ENCODE measurements around the gene FRMPD1. TPM values are rescaled to one million over a fixed set of nuclear protein-coding genes. Genes with fewer than 3 reads are reported as not detected.

The FRMPD1 gene
- total RNA-seq, 1 experiment from 2014 or later: not detected

- DNase-seq (ENCODE audit: low read depth): no peak
Measured at GRCh38 chr9:37676411-37676830, 25.7 kb downstream of the FRMPD1 start.

DNA sequence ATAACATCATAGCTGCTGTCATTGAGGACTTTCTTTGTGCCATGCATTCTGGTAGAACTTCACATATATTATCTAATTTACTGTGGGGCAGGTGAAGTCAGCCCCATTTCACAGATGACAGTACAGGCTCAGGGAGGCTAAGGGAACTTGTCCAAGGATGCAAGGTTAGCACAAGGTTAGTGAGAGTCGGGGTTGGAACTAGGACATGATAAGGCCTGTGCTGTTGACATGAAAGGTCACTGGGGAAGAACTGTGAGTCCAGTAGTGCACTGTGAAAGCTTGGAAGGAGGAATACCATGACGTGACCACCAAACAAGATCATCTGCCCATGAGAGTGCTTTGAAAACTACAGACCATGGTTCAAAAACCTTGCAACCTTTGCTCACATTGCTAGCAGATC, 26.7 kb downstream of the FRMPD1 start:
- no peak for DNase-seq (ENCODE audit: low read depth)

DNA sequence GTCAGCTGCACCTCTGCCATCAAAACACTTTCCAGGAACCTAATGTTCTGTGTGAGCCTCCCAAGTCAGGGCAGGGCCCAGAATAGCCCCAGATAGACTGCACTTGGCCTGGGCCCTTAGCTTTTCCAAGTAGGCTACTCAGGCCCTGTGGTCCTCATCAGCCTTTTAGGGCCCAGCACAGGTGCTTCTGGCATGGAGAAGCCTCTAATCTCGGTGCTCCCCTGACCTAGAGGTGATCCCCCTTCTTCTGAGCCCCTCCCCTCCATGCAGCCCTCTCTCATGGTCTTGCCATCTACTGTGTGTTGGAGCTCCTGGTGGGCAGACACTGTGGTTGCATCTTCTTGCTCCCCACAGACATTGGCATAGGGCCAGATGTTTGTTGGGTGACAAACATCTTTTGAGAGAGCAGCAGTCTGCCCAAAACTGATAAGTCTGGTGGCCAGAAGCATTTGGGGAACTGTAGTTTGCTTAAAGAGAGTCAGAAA, 28.1 kb downstream of the FRMPD1 start:
- DNase-seq (ENCODE audit: low read depth): no peak

- DNase-seq (ENCODE audit: low read depth): no peak
Measured at GRCh38 chr9:37679649-37680402, 29.1 kb downstream of the FRMPD1 start.

GRCh38 chr9:37682951-37683350, 32.2 kb downstream of the FRMPD1 start:
- DNase-seq (ENCODE audit: low read depth): no peak

DNA sequence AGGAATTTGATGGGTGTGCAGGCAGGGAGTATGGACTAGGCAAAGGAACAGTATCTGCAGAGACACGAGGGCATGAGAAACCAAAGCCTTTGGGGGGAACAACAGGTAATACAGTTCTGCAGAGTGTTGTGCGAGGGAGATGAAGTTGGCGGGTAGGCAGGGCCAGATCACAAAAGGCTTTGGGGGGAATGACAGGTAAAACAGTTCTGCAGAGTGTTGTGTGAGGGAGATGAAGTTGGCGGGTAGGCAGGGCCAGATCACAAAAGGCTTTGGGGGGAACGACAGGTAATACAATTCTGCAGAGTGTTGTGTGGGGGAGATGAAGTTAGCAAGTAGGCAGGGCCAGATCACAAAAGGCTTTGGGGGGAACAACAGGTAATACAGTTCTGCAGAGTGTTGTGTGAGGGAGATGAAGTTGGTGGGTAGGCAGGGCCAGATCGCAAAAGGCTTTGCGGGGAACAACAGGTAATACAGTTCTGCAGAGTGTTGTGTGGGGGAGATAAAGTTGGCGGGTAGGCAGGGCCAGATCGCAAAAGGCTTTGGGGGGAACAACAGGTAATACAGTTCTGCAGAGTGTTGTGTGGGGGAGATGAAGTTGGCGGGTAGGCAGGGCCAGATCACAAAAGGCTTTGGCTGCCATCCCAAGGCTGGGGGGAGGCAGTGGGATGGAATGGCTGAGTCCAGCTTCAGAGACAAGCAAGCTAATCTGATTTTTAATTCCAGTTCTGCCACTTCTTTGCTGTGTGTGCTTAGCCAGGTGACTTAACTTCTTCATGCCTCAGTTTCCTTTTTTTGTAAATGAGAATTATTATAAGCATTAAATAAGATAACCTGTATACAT, 33.0 kb downstream of the FRMPD1 start:
- no peak for DNase-seq (ENCODE audit: low read depth)

DNA sequence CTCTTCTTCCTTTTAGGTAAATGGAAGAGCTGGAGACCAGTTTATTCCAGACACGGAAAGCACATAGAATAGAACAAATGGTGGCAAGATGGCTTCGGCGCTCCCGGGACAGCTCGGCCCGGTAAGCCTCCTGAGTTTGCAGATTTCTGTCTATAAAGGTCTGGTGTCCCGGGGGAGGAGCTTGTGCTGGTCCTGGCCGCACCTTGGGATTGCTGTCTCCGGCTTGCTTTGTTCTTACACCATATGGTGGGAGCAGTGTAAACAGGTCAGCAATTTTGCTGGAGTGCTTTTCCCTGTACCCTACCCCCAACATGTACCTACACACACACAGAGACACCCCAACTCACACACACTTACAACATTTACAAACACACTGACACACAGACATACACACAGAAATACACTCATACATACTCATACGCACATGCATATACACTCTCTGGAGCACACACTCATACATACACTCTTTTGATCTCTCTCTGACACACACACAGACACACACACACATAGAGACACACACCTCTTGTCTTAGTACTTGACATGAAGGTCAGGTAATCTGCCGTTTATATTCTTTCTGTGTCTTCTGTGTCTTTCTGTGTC, 42.0 kb downstream of the FRMPD1 start:
- no peak for DNase-seq (ENCODE audit: low read depth)

DNA sequence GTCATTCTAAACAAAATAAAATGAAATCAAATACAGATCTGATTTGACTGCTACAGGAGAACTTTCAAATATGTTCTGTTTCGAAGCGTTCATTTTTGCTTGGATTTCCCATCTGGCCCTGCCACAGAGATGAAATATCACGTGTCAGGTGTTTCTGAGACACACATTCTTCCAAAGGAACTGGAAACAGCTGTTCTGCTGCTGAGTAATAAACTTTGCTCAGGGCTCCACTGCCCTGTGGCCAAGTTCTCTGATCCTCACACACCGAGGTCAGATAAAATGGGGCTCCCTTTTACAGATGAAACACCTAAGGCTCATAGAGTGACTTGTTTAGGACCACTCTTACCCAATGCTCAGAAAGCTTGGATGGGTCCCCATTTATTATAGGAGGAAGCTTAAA, 42.5 kb downstream of the FRMPD1 start:
- peak; percentile 11 for DNase-seq (ENCODE audit: low read depth)

DNA sequence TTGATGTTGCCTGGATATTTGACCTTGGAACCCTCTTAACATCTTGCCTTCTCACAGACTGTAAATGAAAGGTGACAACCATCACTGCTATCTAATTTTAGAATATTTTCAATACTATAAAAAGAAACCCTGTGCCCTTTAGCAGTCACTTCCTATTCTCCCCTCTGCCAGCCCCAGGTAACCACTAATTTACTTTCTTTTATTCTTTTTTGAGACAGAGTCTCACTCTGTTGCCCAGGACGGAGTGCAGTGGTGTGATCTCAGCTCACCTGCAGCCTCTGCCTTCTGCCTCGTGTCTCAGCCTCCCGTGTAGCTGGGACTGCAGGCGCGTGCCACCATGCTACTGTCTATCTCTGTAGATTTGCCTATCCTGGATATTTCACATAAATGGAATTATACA, 43.6 kb downstream of the FRMPD1 start:
- no peak for DNase-seq (ENCODE audit: low read depth)

DNA sequence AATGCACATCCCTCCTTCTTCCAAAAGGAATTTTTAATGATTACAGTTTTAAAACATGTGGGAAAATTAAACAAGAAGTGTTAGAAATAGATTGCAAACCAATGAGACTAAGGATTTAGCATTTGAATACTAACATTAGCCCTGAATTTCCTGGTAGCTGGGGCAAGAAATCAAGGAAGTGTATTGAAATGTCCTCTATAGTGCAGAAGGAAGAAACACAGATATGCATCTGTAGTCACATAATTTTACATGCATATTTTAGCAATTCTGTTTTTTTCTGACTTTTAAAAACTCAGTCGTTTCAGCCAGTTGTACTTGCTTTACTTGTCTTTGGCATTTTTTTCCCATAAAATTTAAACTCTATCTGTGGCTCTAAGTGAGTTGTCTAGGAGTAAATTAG, 45.8 kb downstream of the FRMPD1 start:
- no peak for DNase-seq (ENCODE audit: low read depth)

DNA sequence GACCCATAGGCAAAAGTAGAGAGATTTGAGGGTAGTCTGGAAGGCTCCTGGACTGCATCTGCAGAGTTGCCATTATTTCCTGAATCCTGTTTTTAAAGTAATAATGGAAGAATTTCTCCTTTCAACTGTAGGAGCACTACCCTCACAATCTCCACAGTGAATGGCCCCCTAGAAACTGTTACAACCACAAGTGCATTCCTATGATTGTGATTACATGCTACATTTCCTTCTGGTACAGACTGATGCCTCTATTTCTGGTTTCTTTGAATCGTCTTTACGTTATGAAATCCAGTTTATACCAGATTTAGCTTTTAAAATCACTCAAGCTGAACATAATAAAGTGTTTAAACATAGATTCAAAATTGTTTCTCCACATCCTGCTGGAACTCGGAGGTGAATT, 49.4 kb downstream of the FRMPD1 start:
- no peak for DNase-seq (ENCODE audit: low read depth)

GRCh38 chr9:37700900-37701299, 50.1 kb downstream of the FRMPD1 start:
- DNase-seq (ENCODE audit: low read depth): no peak

- no peak for DNase-seq (ENCODE audit: low read depth)
Measured at GRCh38 chr9:37705787-37706186, 55.0 kb downstream of the FRMPD1 start.

GRCh38 chr9:37706290-37706689, 55.5 kb downstream of the FRMPD1 start:
- DNase-seq (ENCODE audit: low read depth): no peak

DNA sequence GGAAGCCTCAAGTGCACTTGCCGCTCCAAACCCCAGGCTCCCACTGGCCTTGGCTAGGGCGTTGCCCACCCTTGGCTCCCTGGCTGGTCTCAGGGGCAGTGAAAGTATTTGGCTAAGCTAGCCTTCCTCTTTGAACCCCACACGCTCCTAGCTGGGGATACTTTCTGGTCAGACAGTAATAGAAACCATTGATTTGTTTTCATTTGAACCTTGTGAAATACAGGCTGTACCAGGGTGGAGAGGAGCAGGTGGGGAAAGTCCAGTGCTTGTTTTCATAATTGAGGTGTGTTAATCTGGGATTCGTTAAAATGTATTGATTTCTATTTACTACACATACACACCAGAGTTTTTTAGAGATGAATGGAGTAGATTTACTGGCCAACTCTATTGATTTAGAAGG, 57.0 kb downstream of the FRMPD1 start:
- no peak for DNase-seq (ENCODE audit: low read depth)

- no peak for DNase-seq (ENCODE audit: low read depth)
Measured at GRCh38 chr9:37710046-37710445, 59.3 kb downstream of the FRMPD1 start.

- no peak for DNase-seq (ENCODE audit: low read depth)
Measured at GRCh38 chr9:37715260-37715659, 64.5 kb downstream of the FRMPD1 start.

DNA sequence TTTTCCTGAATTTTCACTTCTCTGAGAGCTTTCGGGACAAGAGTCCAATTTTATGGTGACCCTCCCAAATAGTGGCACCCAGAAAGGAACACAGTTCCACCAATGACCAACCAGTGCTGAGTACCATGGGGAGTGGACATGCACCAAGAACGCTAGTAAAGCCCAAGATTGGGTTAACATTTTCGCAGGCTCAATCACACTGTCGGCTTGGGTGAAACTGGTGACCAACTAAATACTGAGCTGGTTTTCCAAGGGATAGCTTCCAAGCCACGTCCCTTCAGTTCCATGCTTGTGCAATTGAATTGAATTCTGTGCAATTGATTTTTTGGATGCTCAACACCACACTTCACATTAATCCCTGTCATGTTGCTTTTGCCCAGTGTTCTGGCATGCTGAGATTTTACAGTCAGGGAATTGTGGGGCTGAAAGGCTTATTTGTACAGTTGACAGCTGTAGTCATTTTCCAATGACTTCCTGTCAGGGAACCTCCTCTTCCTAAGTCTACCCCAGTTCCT, 65.3 kb downstream of the FRMPD1 start:
- no peak for DNase-seq (ENCODE audit: low read depth)

- DNase-seq (ENCODE audit: low read depth): no peak
Measured at GRCh38 chr9:37719526-37719925, 68.8 kb downstream of the FRMPD1 start.

DNA sequence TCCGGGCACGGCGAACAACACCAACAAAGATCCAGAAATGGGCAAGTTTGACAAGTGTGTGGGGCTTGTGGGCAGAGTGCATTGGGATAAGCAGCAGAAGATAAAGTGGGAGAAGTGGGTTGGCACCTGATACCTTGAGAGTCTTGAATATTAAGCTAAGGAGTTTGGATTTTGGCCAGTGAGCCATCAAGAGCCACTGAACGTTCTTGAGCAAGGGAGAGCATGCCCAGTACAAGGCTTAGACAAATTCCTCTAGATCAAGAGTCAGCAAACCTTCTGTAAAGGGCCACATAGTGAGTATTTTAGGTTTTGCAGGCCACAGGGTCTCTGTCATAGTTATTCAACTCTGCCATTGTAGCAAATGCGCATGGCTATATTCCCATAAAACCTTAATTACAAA, 76.3 kb downstream of the FRMPD1 start:
- no peak for DNase-seq (ENCODE audit: low read depth)

DNA sequence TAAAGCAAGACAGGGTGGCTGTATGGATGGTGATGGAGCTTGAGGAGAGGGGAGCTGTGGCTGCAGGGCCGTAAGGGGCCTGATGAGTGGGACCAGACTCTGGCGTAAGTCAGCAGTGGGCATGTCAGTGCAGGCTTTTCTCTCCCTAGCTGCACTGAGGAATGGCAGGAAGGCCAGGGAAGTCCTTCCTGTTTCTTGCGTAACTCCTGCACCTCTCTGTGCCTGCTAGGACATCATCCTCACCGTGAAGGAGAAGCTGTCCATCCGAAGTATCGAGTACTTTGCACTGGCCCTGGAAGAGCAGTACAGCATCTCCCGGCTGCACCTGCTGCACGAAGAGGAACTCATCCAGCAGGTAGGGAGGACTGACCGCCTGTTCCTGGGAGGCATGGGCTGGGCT, 78.7 kb downstream of the FRMPD1 start:
- DNase-seq (ENCODE audit: low read depth): no peak

- no peak for DNase-seq (ENCODE audit: low read depth)
Measured at GRCh38 chr9:37730256-37730655, 79.5 kb downstream of the FRMPD1 start.
